CD4-positive, CD25-positive, alpha-beta regulatory T cell (primary cell): Measurements from ENCODE around the gene THAP4. TPM values are rescaled to one million over a fixed set of nuclear protein-coding genes. Genes with fewer than 3 reads are reported as not detected.

Source experiments
- ATAC-seq, 2 donors: fragments of 150-1000 bp; cut with Tn5 transposase; one replicate each; pipeline ENCODE4 v1.10.0; 2021; ENCODE audit warnings: low read depth in 2 of 2, moderate number of reproducible peaks in 2 of 2, moderate library complexity in 1 of 2
- DNase-seq, 3 donors: peaks; one replicate each; pipeline versions ENCODE4 v3.0.0 to v3.0.0-alpha.2; 2012 to 2022; ENCODE audit warnings: mixed read lengths in 1 of 3
- H3K27ac ChIP-seq: one replicate; pipeline ENCODE4 v1.7.0; 2013; ENCODE audit warnings: mild to moderate bottlenecking, low read length; ENCODE audit not compliant: insufficient read depth, poor library complexity, severe bottlenecking
- H3K27me3 ChIP-seq: one replicate; pipeline ENCODE4 v1.7.0; 2013; ENCODE audit warnings: low read length; ENCODE audit not compliant: control insufficient read depth, insufficient read depth
- H3K36me3 ChIP-seq: one replicate; pipeline ENCODE4 v1.7.0; 2013; ENCODE audit warnings: mild to moderate bottlenecking, low read length, moderate library complexity; ENCODE audit not compliant: control insufficient read depth, insufficient read depth
- H3K4me1 ChIP-seq: 2 replicates; pipeline ENCODE4 v1.7.0; 2013; ENCODE audit warnings: mild to moderate bottlenecking, low read length; ENCODE audit not compliant: insufficient read depth, control insufficient read depth, poor library complexity, severe bottlenecking
- H3K4me3 ChIP-seq: one replicate; pipeline ENCODE4 v1.7.0; 2013; ENCODE audit warnings: low read depth, mild to moderate bottlenecking, low read length, moderate library complexity
- H3K9me3 ChIP-seq, 2 experiments: 1 replicate in 1 of 2; 2 replicates in 1 of 2; pipeline ENCODE4 v1.7.0; 2013; ENCODE audit warnings: low read length in 2 of 2, mild to moderate bottlenecking in 1 of 2, moderate library complexity in 1 of 2; ENCODE audit not compliant: control insufficient read depth in 2 of 2
- H3K27ac Mint-ChIP-seq, 3 donors: one replicate each; pipeline ENCODE4 v1.8.0; 2020 to 2022; ENCODE audit warnings: mild to moderate bottlenecking in 3 of 3, mixed read lengths in 3 of 3, moderate library complexity in 2 of 3
- H3K27me3 Mint-ChIP-seq: one replicate; pipeline ENCODE4 v1.8.0; 2022; ENCODE audit warnings: mild to moderate bottlenecking, mixed read lengths
- H3K36me3 Mint-ChIP-seq: one replicate; pipeline ENCODE4 v1.8.0; 2020; ENCODE audit warnings: mixed read lengths
- H3K4me1 Mint-ChIP-seq, 4 donors: one replicate each; pipeline ENCODE4 v1.8.0; 2020 to 2022; ENCODE audit warnings: mixed read lengths in 4 of 4, mild to moderate bottlenecking in 1 of 4
- H3K4me3 Mint-ChIP-seq, 4 donors: one replicate each; pipeline ENCODE4 v1.8.0; 2020 to 2022; ENCODE audit warnings: mild to moderate bottlenecking in 4 of 4, mixed read lengths in 4 of 4, moderate library complexity in 3 of 4
- H3K9me3 Mint-ChIP-seq, 7 donors: one replicate each; pipeline ENCODE4 v1.8.0; 2020 to 2022; ENCODE audit warnings: mixed read lengths in 7 of 7, mild to moderate bottlenecking in 3 of 7, moderate library complexity in 2 of 7
- polyA plus RNA-seq, 4 donors: library from polyadenylated mRNA; unstranded; fragments of 300-500 nt; fragmentation: Illumina TruSeq; gene quantifications; one replicate each; pipeline ENCODE4 v1.2.3, GENCODE V29; 2021
- total RNA-seq: library from RNA; stranded (reverse); gene quantifications from one replicate; pipeline ENCODE4 v1.2.3, GENCODE V29; 2022

THAP4 gene
- 47.8 TPM for total RNA-seq
- polyA plus RNA-seq: 10 to 100 TPM; 37.5 to 42.8 (median 39.6) TPM

GRCh38 chr2:241637018-241637794 is at the start of gene THAP4, which contains the start of gene ATG4B:
Gene THAP4, minus strand, starts transcription at chr2:241637158. Its CDS starts 141 bp downstream, at chr2:241637017.
Gene ATG4B, plus strand, starts transcription at chr2:241637693. Its CDS starts 22 bp downstream, at chr2:241637715.
- Histone ChIP-seq H3K36me3 (peaks cover 17% of the 10 kb centered on the region), H3K9me3 (no peaks in the 10 kb centered on the region), H3K27me3 (no peaks in the 10 kb centered on the region), H3K4me3 (peak within 1 kb of the TSS; percentile 93), H3K27ac (peak within 1 kb of the TSS; percentile 88), H3K4me1 (peaks cover 27% of the 10 kb centered on the region)
- DNase-seq: peak; percentile 69 to 87 (median 81)
- peaks cover 22 to 60% (median 50%) of the 10 kb centered on the region in 4 donors for H3K4me1 Mint-ChIP-seq
- peak within 1 kb of the TSS; percentile 89 to 98 (median 92) for H3K4me3 Mint-ChIP-seq
- H3K9me3 Mint-ChIP-seq: no peaks in the 10 kb centered on the region
- H3K36me3 Mint-ChIP-seq: no peaks in the 10 kb centered on the region
- ATAC-seq: peak; percentile 68 to 73
- H3K27me3 Mint-ChIP-seq: no peaks in the 10 kb centered on the region
- H3K27ac Mint-ChIP-seq: peak within 1 kb of the TSS; percentile 94 to 97 (median 96)

GRCh38 chr2:241686324-241686649 is 49.3 kb upstream of the THAP4 start:
- H3K9me3 Mint-ChIP-seq: no peaks in the 10 kb centered on the region
- Histone ChIP-seq H3K9me3 (no peaks in the 10 kb centered on the region), H3K36me3 (peaks cover 15% of the 10 kb centered on the region), H3K4me3 (peak overlapping the region; percentile 71), H3K27ac (peak overlapping the region; percentile 86), H3K4me1 (peaks cover 25% of the 10 kb centered on the region), H3K27me3 (no peaks in the 10 kb centered on the region)
- DNase-seq: peak in 1 of 3 donors; percentile 40
- no peaks in the 10 kb centered on the region for H3K27me3 Mint-ChIP-seq
- peak overlapping the region; percentile 1 to 74 (median 28) for H3K27ac Mint-ChIP-seq
- H3K4me3 Mint-ChIP-seq: peak overlapping the region; percentile 84 to 90 (median 86)
- peaks cover 17% of the 10 kb centered on the region for H3K36me3 Mint-ChIP-seq
- ATAC-seq: no peak
- H3K4me1 Mint-ChIP-seq: peaks cover 13 to 33% (median 16%) of the 10 kb centered on the region in 4 donors

- ATAC-seq (no peak), DNase-seq (no peak)
- peaks cover 8% of the 10 kb centered on the region for H3K4me1 ChIP-seq
- no peak overlapping the region for H3K27ac ChIP-seq
- Mint-ChIP-seq H3K4me3 (peak overlapping the region in 1 of 4 donors; percentile 17), H3K4me1 (peaks cover 5 to 13% (median 6%) of the 10 kb centered on the region in 4 donors), H3K9me3 (no peaks in the 10 kb centered on the region), H3K27ac (peak overlapping the region in 1 of 3 donors; percentile 67), H3K27me3 (no peaks in the 10 kb centered on the region), H3K36me3 (peaks cover 21% of the 10 kb centered on the region)
- H3K27me3 ChIP-seq: no peaks in the 10 kb centered on the region
- peaks cover 40% of the 10 kb centered on the region for H3K36me3 ChIP-seq
- H3K9me3 ChIP-seq: no peaks in the 10 kb centered on the region
- no peak overlapping the region for H3K4me3 ChIP-seq
Observed at GRCh38 chr2:241680827-241681599, 44.1 kb upstream of the THAP4 start.

- DNase-seq: no peak
- H3K36me3 Mint-ChIP-seq: peaks cover 21% of the 10 kb centered on the region
- H3K4me3 ChIP-seq: no peak overlapping the region
- H3K9me3 ChIP-seq: no peaks in the 10 kb centered on the region
- no peak overlapping the region for H3K27ac Mint-ChIP-seq
- H3K4me1 Mint-ChIP-seq: peaks cover 0 to 7% (median 5%) of the 10 kb centered on the region in 4 donors
- no peaks in the 10 kb centered on the region for H3K9me3 Mint-ChIP-seq
- H3K27me3 Mint-ChIP-seq: no peaks in the 10 kb centered on the region
- no peaks in the 10 kb centered on the region for H3K4me1 ChIP-seq
- no peak overlapping the region for H3K4me3 Mint-ChIP-seq
- H3K27ac ChIP-seq: no peak overlapping the region
- H3K27me3 ChIP-seq: no peaks in the 10 kb centered on the region
- peaks cover 40% of the 10 kb centered on the region for H3K36me3 ChIP-seq
- no peak for ATAC-seq
Observed at GRCh38 chr2:241680044-241680443, 43.1 kb upstream of the THAP4 start.

GRCh38 chr2:241678784-241679540 is 42.0 kb upstream of the THAP4 start:
- Mint-ChIP-seq H3K27me3 (no peaks in the 10 kb centered on the region), H3K4me3 (no peak overlapping the region), H3K4me1 (peaks cover 0 to 3% (median 0%) of the 10 kb centered on the region in 4 donors), H3K36me3 (peaks cover 14% of the 10 kb centered on the region), H3K27ac (no peak overlapping the region), H3K9me3 (no peaks in the 10 kb centered on the region)
- ATAC-seq (no peak), DNase-seq (no peak)
- H3K4me1 ChIP-seq: no peaks in the 10 kb centered on the region
- H3K4me3 ChIP-seq: no peak overlapping the region
- no peak overlapping the region for H3K27ac ChIP-seq
- H3K36me3 ChIP-seq: peaks cover 38% of the 10 kb centered on the region
- H3K9me3 ChIP-seq: no peaks in the 10 kb centered on the region
- H3K27me3 ChIP-seq: no peaks in the 10 kb centered on the region

- H3K36me3 Mint-ChIP-seq: peaks cover 14% of the 10 kb centered on the region
- H3K4me3 Mint-ChIP-seq: no peak overlapping the region
- H3K9me3 Mint-ChIP-seq: no peaks in the 10 kb centered on the region
- no peak overlapping the region for H3K27ac Mint-ChIP-seq
- Histone ChIP-seq H3K4me3 (no peak overlapping the region), H3K27ac (no peak overlapping the region), H3K27me3 (no peaks in the 10 kb centered on the region), H3K4me1 (no peaks in the 10 kb centered on the region), H3K36me3 (peaks cover 38% of the 10 kb centered on the region), H3K9me3 (no peaks in the 10 kb centered on the region)
- H3K27me3 Mint-ChIP-seq: no peaks in the 10 kb centered on the region
- peaks cover 0 to 5% (median 0%) of the 10 kb centered on the region in 4 donors for H3K4me1 Mint-ChIP-seq
- DNase-seq (no peak), ATAC-seq (no peak)
Observed at GRCh38 chr2:241678307-241678706, 41.3 kb upstream of the THAP4 start.

GRCh38 chr2:241677392-241677791 is 40.4 kb upstream of the THAP4 start:
- peaks cover 40% of the 10 kb centered on the region for H3K36me3 ChIP-seq
- DNase-seq (no peak), ATAC-seq (no peak)
- H3K4me1 ChIP-seq: no peaks in the 10 kb centered on the region
- no peak overlapping the region for H3K27ac ChIP-seq
- no peak overlapping the region for H3K4me3 ChIP-seq
- H3K36me3 Mint-ChIP-seq: peaks cover 14% of the 10 kb centered on the region
- no peak overlapping the region for H3K4me3 Mint-ChIP-seq
- H3K4me1 Mint-ChIP-seq: peaks cover 0 to 5% (median 0%) of the 10 kb centered on the region in 4 donors
- no peak overlapping the region for H3K27ac Mint-ChIP-seq
- H3K9me3 ChIP-seq: no peaks in the 10 kb centered on the region
- no peaks in the 10 kb centered on the region for H3K27me3 Mint-ChIP-seq
- H3K9me3 Mint-ChIP-seq: no peaks in the 10 kb centered on the region
- no peaks in the 10 kb centered on the region for H3K27me3 ChIP-seq
